Smooth muscle cell (in vitro differentiated cells): ENCODE data around the gene DPH6. TPM values are rescaled to one million over a fixed set of nuclear protein-coding genes. Genes with fewer than 3 reads are reported as not detected.

Experiments used
- DNase-seq: peaks from one replicate; lab custom pipeline; 2025; ENCODE audit not compliant: unreplicated experiment; lab: John Stamatoyannopoulos, UW
- H2AFZ ChIP-seq: fragments of 200-600 bp; sonication (generic); 2 replicates; pipeline ENCODE4 v1.6.0; 2016; ENCODE audit warnings: antibody characterized with exemption, low read depth, mild to moderate bottlenecking
- H3F3A ChIP-seq: fragments of 200-600 bp; sonication (generic); 2 replicates; pipeline ENCODE4 v1.6.0; 2017; ENCODE audit warnings: antibody characterized with exemption, low read depth
- H3K27ac ChIP-seq: fragments of 200-600 bp; sonication (generic); 2 replicates; pipeline ENCODE4 v1.5.1; 2016; ENCODE audit warnings: low read depth, mild to moderate bottlenecking
- H3K27me3 ChIP-seq: fragments of 200-600 bp; sonication (generic); 2 replicates; pipeline ENCODE4 v1.6.1; 2016; ENCODE audit warnings: low read depth, mild to moderate bottlenecking
- H3K36me3 ChIP-seq: fragments of 200-600 bp; sonication (generic); 2 replicates; pipeline ENCODE4 v1.5.1; 2016; ENCODE audit warnings: low read depth
- H3K4me1 ChIP-seq: fragments of 200-600 bp; sonication (generic); 2 replicates; pipeline ENCODE4 v1.5.1; 2016; ENCODE audit warnings: low read depth
- H3K4me2 ChIP-seq: fragments of 200-600 bp; sonication (generic); 2 replicates; pipeline ENCODE4 v1.6.0; 2016; ENCODE audit warnings: mild to moderate bottlenecking
- H3K4me3 ChIP-seq: fragments of 200-600 bp; sonication (generic); 2 replicates; pipeline ENCODE4 v1.5.1; 2016; ENCODE audit warnings: mild to moderate bottlenecking
- H3K79me2 ChIP-seq: fragments of 200-600 bp; sonication (generic); 2 replicates; pipeline ENCODE4 v1.6.0; 2016; ENCODE audit warnings: low read depth, mild to moderate bottlenecking
- H3K9ac ChIP-seq: fragments of 200-600 bp; sonication (generic); 2 replicates; pipeline ENCODE4 v1.6.0; 2016; ENCODE audit warnings: low read depth
- H3K9me3 ChIP-seq: fragments of 200-600 bp; sonication (generic); replicated peaks from 2 replicates; pipeline ENCODE4 v1.5.1; 2016; ENCODE audit warnings: low read depth
- H4K20me1 ChIP-seq: fragments of 200-600 bp; sonication (generic); 2 replicates; pipeline ENCODE4 v1.6.0; 2016; ENCODE audit warnings: low read depth
- WGBS: methylation state at CpG from one replicate; pipeline ENCODE4 v1.1.7; 2016; ENCODE audit warnings: low lambda C conversion rate; 5-methylcytosine and 5-hydroxymethylcytosine counted together
- polyA plus RNA-seq: library from polyadenylated mRNA; unstranded; fragments of >200 nt; fragmentation: Nextera tagmentation; extraction: Ambion mirVana; gene quantifications from 2 replicates; pipeline ENCODE4 v1.2.1, GENCODE V29; 2016
- total RNA-seq: library from RNA; depleted of rRNA; stranded (reverse); fragments of >200 nt; gene quantifications from 2 replicates; pipeline ENCODE4 v1.2.3, GENCODE V29; 2014
- TF ChIP-seq, protein P1 (sequence below): fragments of 200-600 bp; sonication (generic); IDR thresholded peaks from 2 replicates; pipeline ENCODE4 v1.5.1; 2017; ENCODE audit warnings: borderline replicate concordance, mild to moderate bottlenecking, antibody characterized with exemption; ENCODE audit not compliant: insufficient read depth, poor library complexity, severe bottlenecking

DPH6 gene
- total and polyA plus RNA-seq, 2 experiments from 2014 or later = 4.0 to 19.9 TPM

DNA sequence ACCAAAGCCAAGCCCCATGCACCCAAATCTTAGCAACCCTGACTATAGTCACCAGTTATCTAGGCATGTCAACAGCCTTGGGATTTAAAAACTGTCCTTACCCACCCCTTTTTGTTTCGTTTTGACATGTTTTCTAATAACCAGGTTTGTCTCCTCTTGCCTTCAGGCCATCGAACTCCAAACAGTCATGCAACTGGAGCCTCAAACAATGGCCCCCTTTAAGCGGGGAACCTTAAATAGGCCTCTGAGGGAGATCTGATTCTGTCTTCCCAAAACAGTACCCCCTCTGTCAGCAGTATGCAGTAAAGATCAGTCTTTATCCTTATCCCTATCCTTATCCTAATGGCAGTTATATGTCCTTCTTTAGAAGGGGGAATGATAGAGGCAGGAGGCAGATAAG is 105.7 kb downstream of the DPH6 start:
- H2AFZ ChIP-seq = no peak overlapping the region
- 42% methylated on average over 3 of the region's 3 CpGs for WGBS

DNA sequence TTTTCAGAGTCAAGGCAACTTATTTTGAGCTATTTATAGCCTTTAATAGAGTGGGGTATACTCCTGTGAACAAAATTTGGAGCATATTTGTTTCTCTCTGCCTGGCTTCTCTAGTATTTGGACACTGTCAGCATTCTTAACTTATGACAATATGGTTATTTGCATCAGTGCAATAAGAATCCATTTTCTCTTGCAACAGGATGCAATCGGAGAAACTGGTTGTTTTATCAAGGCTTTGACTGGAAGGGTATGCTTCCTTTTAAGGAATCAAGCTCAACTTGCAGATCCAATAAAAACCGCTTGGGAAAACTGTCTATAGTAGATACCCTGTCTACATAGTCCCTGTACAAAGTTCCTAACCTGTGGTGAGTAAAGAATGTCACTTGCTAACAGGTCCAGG is 106.7 kb downstream of the DPH6 start:
- TF ChIP-seq, protein P1, sequence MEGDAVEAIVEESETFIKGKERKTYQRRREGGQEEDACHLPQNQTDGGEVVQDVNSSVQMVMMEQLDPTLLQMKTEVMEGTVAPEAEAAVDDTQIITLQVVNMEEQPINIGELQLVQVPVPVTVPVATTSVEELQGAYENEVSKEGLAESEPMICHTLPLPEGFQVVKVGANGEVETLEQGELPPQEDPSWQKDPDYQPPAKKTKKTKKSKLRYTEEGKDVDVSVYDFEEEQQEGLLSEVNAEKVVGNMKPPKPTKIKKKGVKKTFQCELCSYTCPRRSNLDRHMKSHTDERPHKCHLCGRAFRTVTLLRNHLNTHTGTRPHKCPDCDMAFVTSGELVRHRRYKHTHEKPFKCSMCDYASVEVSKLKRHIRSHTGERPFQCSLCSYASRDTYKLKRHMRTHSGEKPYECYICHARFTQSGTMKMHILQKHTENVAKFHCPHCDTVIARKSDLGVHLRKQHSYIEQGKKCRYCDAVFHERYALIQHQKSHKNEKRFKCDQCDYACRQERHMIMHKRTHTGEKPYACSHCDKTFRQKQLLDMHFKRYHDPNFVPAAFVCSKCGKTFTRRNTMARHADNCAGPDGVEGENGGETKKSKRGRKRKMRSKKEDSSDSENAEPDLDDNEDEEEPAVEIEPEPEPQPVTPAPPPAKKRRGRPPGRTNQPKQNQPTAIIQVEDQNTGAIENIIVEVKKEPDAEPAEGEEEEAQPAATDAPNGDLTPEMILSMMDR = no peak
- Histone ChIP-seq H3K4me3 (no peak overlapping the region), H2AFZ (peak overlapping the region; percentile 16), H3F3A (no peaks in the 10 kb centered on the region), H3K36me3 (no peaks in the 10 kb centered on the region), H3K27ac (peak overlapping the region; percentile 39), H4K20me1 (no peaks in the 10 kb centered on the region), H3K4me2 (peak overlapping the region; percentile 51), H3K27me3 (no peaks in the 10 kb centered on the region), H3K79me2 (no peaks in the 10 kb centered on the region), H3K9me3 (no peaks in the 10 kb centered on the region), H3K4me1 (no peaks in the 10 kb centered on the region), H3K9ac (no peak overlapping the region)
- no peak for DNase-seq
- 30% methylated on average over 2 of the region's 2 CpGs for WGBS

More for the DNA sequence above, 105.7 kb downstream of the DPH6 start:
- H3K27ac ChIP-seq = peak overlapping the region; percentile 39
- H3K36me3 ChIP-seq = no peaks in the 10 kb centered on the region
- TF ChIP-seq, protein P1 = no peak
- H3K9me3 ChIP-seq = no peaks in the 10 kb centered on the region
- H3K4me2 ChIP-seq = no peak overlapping the region
- no peak for DNase-seq
- H3F3A ChIP-seq = no peaks in the 10 kb centered on the region
- no peak overlapping the region for H3K4me3 ChIP-seq
- no peak overlapping the region for H3K9ac ChIP-seq
- no peaks in the 10 kb centered on the region for H3K4me1 ChIP-seq
- H4K20me1 ChIP-seq = no peaks in the 10 kb centered on the region
- H3K27me3 ChIP-seq = no peaks in the 10 kb centered on the region
- no peaks in the 10 kb centered on the region for H3K79me2 ChIP-seq

DNA sequence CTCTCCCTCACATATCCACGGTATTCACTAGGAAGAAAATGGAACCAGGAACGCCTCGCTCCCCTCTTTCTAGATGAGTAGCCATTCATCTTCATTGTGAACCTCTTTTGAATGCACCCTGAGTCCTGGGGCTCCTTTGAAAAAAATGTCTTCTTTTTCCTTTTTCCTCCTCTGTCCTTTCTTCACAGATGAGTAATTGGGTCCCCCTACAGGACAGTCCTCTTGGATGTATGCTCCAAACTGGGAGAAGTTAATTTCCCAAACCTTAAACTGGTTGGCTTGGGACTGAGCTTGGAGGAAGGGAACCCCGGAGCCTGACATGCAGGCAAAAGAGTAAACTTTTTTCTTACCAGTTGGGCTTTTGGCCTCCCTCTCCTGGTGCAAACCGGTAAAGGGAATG is 108.8 kb downstream of the DPH6 start:
- TF ChIP-seq, protein P1 = peak; percentile 24
- Histone ChIP-seq H3K9me3 (no peaks in the 10 kb centered on the region), H3K9ac (no peak overlapping the region), H3K4me1 (no peaks in the 10 kb centered on the region), H3K27me3 (no peaks in the 10 kb centered on the region), H3K27ac (no peak overlapping the region), H2AFZ (no peak overlapping the region), H3K4me3 (no peak overlapping the region), H3F3A (no peaks in the 10 kb centered on the region), H3K4me2 (no peak overlapping the region), H3K79me2 (no peaks in the 10 kb centered on the region), H3K36me3 (no peaks in the 10 kb centered on the region), H4K20me1 (no peaks in the 10 kb centered on the region)
- WGBS = 79% methylated on average over 5 of the region's 5 CpGs
- DNase-seq = no peak

DNA sequence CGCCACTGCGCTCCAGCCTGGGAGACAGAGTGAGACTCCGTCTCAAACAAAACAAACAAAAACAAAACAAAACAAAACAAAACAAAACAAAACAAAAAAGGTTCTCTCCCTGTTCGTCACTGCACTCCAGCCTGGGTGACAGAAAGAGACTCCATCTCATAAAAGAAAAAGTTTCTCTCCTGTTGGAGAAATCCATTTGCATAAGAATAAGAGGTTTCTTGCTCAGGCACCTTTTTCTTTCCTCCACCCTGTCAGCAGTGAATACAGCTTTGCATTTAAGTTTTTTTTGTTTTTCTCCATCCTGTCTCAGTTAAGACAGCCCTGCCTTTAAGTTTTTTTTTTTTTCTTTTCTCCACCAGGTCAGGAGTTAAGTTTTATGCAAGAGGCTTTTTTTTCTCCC is 109.5 kb downstream of the DPH6 start:
- no peak overlapping the region for H2AFZ ChIP-seq
- H3K27me3 ChIP-seq = no peaks in the 10 kb centered on the region
- no peaks in the 10 kb centered on the region for H3K79me2 ChIP-seq
- H3K4me1 ChIP-seq = no peaks in the 10 kb centered on the region
- no peak for DNase-seq
- TF ChIP-seq, protein P1 = no peak
- no peak overlapping the region for H3K4me3 ChIP-seq
- no peaks in the 10 kb centered on the region for H3K36me3 ChIP-seq
- 96% methylated on average over 4 of the region's 4 CpGs for WGBS
- H3K9ac ChIP-seq = no peak overlapping the region
- H3F3A ChIP-seq = no peaks in the 10 kb centered on the region
- H3K9me3 ChIP-seq = no peaks in the 10 kb centered on the region
- H4K20me1 ChIP-seq = no peaks in the 10 kb centered on the region
- no peak overlapping the region for H3K4me2 ChIP-seq
- H3K27ac ChIP-seq = no peak overlapping the region
